ENCODE measurements around the gene ARMC9.
"Not testable (repeated sequence)": the region's sequence is repeated elsewhere in the genome, so short reads cannot be mapped to it uniquely, and the experiment has no call there.

The ARMC9 gene

DNA sequence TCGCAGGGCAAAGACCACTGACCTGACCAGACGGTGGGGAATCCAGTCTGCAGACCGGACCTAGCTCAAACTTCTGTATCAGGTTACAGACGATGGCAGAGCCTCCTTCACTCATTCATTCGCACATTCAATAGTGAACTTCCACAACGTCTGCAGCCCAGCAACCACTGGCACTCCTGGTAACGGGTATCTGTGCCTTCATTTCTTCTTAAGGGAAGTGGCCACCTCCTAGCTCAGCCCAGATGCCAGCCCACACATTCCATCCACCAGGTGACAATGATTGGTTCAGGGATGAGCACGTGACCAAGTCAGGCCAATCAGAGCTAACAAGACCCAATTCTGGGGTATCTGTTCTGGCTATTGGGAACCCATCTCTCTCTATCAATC, 15.9 kb upstream of the ARMC9 start:
- DNase-seq, result no peak

DNA sequence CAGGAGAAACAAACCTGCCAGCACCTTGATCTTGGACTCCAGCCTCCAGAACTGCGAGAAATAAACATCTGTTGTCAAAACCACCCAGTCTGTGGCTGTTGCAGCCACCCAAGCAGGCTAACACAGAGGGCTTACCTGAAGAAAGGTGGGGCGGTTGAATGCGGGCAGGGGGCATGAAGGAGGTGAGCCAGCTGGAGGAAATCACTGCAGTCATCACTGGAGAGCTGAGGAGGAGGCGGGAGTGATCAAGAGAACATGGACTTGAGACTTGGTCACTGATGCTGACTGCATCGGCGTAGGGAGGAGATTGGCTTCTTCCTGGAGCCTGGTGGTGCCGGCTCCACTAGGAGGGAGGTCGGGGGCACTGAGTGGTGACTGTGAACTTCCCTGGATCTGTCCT, 14.6 kb upstream of the ARMC9 start:
- no peak for DNase-seq

DNA sequence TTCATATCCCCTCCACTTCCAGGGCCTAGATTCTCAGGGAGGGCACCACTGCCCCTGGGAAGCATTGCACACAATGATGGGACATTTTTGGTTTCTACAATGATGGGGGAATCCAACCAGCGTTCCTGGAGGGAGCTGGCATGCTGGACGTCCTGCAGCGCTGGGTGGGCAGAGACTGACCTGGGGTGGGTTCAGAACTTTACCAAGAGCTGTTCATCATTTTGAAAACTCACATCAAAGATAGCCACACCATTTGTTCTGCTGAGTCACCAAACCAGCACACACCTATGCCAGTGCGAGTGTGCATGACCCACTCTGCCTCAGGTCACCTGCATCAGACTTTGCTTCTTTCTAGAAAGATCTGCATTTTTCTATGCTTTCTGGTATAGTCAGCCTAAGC, 14.1 kb upstream of the ARMC9 start:
- DNase-seq, result no peak

DNA sequence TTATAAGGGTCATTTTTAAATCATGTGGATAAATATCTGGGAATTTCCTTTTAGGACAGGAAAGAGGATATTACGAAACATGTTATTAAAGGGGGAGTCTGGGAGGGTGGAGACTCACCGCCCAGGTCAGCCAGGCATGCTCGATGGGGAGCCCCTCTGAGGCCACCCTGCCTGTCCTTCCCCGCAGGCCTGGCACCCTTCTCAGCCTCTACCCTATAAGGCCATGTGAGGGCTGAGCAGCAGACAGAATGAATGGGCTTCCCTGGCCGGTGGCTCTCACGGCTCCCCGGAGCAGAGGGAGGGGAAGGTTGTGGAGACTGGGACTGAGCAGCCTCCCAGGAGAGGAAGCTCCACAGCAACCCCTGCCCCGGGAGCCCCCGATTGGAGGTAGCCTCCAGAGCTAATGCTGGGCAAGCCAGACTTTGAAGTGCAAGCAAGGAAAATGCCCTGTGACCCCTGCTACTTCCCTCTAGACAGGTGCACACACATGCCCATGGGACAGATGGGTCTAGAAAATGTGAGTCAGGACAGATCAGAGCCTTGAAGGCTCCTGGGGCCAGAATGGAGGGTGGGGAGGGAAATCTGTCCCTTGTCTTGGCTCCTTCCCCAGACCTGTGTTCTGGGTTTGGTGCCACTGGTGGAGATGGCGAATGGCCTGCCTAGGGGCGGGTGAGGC, 13.2 kb upstream of the ARMC9 start:
- no peak for DNase-seq

DNA sequence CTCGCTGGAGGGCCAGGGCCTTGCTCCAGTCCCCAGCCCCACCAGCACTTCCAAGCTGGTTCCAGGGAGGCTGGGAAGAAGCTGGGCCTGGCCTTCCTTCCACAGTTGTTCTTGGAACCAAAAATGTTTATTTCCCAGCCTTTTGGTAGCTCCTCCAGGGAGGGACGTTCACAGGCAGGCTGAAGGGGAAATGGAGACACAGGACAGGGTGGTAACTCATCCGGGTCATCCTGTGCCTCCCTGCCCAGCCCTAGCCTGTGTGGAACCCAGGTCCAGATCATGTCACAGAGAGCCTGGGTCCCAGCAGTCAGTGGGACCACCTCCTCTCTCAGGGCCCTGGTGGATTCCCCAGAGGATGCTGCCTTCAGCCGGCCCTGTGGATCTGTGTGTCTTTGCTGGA, 12.5 kb upstream of the ARMC9 start:
- DNase-seq, result no peak

DNA sequence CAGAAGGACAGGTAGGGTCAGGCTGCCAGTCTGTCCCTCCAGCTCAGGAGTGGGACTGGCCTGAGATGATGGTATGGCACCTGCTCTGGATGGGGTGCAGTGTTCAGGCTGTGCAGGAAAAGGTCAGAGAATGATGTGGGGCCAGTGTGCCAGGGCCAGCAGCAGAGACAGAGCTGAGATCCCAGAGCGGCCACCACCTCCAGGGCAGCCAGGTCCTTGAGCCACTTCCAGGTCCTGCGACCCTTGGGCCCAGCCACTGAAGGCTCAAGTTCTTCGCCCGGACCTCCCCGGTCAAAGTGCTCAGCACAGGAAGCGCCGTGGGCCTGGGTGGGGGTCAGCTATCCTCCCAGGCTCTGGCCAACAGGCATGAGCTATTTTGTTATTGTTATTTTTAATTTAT, 12.1 kb upstream of the ARMC9 start:
- no peak for DNase-seq

DNA sequence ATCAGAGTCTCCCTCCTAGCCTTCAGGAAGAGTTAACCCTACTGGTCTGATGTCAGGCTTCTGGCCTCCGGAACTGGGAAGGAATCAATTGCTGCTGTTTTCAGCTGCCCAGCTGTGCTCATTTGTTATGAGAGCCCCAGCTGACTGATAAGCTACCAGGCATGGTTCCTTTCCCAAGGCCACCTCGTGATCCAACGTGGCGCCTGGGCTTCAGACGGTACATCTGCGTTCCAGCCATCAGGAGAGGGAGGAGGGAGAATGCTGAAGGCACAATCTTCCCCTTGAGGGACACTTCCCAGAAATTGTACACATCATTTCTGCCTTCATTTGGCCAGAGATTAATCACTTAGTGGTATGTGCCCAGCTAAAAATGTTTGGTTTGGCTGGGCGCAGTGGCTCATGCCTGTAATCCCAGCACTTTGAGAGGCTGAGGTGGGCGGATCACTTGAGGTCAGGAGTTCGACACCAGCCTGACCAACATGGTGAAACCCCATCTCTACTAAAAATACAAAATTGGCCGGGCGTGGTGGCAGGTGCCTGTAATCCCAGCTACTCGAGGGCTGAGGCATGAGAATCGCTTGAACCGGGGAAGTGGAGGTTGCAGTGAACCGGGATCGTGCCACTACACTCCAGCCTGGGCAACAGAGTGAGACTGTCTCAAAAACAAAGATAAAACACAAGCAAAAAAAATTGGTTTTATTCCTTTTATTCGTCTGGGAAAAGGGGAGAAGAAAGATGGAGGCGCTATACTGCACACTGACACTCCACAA, 10.5 kb upstream of the ARMC9 start:
- DNase-seq, result no peak

DNA sequence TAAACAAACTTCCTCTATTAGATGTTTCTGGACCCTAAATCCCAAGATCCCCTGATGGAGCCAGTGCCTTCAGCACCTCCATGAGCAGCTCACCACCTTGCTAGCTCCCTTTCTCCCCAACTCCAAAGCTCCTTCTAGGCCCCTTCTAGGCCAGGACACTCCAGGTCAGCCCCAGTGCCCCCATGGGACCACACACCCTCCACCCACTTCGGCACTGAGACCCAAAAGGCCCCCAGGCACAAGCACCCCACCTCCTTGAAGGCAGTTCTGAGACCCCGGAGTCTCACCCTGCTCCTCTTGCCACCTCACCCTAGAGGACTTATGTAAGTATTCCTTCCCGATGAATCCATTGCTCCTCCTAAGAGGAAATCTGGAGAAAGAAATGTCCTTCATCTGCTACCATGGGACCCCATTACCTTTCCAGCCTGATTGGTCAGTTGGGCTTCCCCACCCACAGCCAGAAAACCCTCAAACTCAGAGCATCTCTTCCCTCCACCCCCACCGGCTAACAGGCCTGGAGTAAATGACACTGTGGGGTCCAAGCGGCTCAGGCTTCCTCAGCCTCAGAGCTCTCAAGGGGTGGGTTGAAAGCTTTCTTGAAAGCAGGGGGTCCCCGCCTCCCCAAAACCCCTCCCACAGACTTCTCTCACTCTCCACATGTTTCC, 9.8 kb upstream of the ARMC9 start:
- DNase-seq, result no peak

DNA sequence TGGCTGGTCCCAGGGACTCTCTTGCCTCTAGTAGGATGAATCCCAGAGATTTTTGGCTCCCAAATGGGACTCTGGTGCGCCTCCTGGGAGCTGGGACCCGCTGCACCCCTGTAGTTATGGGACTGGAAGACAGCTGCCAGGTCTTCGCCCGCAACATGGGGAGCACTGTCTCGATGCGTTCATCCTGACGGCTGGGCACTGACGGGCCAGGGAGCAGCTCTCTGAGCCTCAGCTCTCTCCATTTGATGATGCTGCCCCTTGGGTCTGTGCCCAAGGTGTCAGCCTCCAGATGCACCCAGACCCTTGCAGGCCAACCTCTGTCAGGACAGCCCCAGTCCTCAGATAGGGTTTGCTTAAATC, 9.3 kb upstream of the ARMC9 start:
- no peak for DNase-seq

DNA sequence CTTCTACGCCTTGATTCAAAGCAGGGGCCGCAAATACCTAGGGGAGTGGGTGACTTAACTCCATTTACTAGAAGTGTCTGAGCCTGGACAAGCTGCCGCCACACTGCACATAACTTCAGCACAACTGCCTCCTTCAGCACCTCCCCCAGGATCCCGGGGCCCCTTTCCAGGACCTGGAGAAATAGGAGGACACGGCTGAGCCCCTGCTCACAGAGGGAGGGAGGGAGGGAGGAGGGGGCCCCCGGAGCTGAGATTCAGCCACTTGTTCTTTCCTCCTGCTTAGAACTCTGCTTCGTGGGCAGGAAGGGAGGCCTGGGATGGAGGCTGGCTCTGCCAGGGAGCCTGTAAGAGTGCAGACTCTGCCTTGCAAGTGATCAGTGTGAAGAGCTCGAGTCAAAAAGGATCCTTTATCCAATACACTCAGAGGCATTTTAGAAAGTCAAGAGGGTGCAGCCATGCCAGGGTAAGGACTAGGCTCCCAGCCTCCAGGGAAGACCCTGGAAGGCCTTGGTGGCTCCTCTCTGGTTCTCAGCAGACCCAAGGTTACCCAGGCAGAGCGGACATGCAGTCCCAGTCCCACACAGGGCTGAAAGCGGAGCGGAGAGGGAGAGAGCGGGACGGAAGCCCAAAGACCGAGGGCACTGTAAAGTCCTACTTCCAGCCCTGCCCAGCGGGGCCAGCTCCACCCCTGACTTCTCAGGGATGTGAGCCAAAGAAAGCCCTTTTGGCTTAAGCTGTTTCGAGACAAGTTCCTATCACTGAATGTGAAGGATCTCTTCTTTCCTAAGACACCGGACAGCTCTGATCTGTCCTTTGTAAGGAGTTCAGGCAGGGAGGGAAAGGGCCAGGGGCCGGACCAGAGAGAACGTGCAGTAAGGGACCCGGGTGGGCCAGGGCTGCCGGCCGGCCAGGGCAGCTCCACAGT, 8.6 kb upstream of the ARMC9 start:
- no peak for DNase-seq

DNA sequence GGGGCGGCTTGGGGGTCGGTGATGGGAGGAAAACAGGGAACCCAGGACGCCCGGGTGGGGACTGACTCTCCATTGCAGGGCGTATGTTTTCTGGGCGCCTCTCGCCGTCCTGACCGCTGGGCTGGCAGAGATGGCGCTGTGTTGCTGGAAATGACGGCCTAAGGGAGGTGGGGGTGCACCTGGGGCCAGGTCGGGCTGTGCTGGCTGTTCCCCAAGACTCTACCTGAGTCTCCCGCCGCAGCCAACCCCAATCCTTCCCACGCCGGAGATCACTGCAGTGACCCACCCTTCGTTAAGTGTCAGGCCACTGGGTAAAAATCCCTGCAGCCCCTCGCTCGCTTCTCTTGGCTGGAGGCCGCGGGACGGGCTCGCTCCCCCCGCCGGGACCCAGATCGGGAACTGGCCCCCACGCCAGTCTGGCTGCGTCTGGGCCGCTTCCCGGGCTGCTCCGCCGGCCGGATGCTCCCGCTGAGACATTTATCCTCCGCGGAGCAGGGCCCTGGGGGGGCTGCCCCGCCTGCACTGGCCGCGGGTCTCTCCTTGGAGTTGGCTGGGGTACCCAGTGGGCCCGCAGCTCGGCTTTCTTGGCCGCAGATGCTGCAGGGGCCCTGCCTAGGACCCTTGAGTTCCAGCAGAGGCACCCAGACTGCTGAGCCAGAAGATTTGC, 7.8 kb upstream of the ARMC9 start:
- no peak for DNase-seq

DNA sequence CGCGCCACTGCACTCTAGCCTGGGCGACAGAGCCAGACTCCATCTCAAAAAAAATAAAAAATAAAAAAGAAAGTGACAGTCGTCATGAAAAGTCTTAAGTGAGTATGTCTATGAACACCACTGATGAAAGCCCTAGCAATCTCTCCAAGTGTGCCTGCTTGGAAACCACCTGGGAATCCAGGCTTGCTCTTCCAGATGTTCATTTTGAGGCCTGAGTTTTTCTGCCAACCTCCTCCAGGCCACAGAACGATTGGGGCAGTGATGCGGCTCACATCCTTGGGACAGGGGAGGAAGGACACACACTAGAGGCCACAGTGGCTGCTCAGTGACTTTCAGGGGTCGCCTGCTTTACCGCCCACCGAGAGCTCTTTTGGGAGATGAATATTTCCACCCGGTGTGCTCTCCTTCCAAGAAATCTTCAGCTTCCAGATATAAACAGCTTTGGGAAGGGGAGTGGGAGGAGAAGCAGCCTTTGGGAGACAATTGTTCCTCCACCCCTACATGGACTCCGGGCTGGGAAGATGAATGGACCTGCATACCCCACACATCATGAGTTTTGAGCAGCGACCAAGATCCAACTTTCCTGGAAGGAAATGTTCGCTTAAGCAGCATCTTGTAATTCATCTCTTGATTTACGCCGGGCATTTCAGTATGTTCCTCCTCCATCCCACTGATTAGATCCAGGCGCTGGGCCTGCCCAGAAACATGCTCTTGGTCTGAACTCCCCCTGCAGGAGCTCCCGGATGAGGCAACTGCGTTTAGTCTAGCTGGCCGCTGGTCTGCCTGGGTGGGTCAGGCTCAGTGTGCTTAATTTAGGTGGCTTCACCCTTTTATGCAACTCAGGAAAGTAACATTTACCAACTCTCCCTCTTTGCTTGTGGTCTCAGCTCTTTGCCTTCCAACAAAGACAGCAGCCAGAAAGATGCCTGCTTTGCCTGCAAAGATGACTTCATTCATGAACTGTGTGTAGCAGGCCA, 6.2 kb upstream of the ARMC9 start:
- DNase-seq, result no peak

DNA sequence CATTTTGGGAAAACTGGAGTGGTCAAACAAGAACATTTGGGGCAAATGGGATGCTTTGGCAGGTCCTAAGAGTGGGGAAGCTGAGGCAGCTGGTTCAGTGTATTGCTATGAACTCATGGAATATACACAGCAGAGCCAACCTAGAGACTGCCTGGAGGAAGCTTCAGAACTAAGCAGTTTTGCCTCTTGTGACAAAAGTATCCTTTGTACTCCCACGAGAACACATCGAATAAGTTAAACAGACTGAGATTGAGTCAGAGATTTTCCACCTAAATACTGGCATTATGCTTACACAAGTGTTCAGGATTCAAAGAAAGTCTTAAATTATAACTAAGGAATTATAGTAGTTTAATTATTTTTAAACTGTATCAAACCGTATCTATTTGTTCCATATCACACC, 5.2 kb upstream of the ARMC9 start:
- DNase-seq, result no peak

DNA sequence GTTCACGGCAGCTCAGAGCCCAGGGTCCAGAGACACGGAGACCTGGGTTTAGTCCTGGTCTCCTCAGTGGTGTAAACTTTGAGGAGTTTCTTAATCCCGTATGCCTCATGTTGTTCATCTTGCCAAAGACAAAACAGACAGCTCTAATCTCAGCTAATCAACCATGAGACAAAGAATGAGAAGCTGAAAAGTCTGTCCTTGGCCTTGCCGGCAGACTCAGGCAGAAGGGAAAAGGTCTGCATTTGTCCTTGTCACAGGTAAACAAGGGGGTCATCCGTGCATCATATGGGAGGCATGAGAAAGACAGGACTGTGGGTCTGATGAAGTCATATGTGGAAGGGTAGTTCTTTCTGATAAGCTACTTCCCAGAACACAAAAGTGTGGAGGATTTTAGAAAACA, 1.8 kb upstream of the ARMC9 start:
- DNase-seq, result no peak

DNA sequence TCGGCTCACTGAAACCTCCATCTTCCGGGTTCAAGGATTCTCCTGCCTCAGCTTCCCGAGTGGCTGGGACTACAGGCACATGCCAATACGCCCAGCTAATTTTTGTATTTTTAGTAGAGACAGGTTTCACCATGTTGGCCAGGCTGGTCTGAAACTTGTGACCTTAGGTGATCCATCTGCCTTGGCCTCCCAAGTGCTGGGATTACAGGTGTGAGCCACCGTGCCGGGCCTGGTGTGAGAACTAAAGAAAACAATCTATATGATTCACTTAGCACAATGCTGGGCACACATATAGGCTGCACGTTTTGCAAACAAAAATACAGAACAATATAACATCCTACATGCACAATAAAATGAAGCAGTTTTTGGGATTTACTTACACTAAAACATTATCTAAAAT, 1.2 kb upstream of the ARMC9 start:
- DNase-seq, result not testable (repeated sequence)

DNA sequence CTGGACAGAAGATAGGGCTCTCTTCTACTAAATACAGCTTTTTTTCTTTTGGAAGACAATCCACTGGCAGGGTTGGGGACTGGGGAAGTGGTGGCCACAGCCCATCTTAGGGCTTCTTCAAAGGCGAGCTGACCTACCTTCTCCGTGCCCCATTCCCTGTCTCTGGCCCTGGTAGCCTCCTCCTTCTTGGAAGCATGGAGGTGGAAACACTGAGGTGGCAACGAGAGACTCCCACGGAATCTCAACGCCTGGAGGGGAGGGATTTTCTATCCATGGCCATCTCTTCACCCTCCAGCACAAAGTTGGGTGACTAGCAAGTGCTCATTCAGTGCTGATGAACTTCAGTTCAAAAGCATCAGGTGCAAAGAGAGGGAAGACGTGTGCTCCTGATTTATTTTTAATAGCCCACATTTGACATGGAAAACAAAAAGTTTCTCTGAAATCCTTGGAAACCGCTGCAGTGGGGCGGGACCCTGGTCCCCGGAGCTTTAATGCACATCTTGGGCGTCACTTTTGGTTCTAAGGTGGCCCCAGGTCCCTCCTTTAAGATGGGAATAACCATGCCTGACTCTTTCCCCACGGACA, 633 bp upstream of the ARMC9 start:
- DNase-seq, result no peak

DNA sequence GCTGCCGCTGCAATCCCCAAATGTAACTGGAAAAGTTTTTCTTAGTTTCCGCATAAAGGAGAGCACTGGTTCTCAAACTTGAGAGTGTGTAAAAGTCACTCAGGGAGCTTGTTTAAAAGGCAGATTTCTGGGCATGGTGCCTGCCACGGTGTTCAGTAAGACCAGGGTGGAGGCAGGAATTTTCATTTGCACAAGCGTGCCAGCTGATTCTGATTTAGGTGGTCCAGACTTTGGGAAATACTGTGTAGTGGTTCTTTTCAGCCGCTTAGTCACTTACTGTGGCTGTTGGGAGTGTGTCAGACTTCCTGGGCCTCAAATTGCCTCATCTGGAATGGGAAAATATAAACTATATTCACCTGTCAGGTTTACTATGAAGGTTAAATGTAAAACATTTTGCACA, 788 bp downstream of the ARMC9 start:
- DNase-seq, result no peak

DNA sequence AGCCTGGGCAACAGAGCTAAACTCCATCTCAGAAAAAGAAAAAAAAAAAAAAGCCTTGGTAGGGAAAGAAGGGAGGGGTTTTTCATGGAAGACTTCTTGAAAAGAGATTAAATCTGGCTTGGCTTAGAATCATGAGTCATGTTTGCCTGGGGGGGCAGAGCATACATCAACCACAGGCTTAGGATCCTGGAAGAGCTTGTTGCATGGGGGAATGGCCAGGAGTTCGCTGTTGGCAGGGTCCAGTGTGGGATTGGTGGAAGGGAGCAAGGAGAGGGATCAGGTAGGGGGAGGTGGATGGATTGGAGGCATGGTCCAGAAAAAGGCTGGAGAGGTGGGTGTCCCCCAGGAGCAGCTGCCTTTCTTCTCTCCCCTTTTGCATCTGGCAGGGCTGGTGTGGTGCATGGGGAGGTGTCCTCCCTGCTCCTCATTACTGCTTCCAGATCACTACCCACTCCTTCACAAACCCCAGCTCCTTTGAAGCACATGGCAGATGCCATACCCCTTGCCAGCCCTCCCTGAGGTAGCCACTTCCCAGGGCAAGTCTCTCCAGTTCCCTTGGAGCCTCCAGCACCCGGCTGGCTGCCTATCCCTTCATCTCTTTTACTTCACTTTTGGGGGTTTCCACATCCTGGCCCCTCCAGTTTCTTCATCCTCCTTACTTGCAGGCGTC, 2.5 kb downstream of the ARMC9 start:
- no peak for DNase-seq

DNA sequence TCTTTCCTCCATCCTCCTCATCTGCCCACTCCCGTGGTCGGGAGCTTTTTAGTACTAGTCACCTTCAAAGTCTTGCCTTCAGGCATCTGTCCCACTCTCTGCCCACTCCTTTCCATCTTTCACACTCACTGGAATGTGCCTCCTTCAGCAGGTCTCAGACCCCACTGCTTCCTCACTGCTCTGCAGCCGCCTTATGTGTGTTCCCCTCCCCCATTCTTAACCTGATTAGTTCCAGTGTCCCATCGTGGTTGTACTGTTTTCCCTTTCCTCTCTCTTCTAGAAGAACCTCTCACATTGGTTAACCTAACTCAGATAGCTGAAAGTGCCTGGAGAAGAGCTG, 3.0 kb downstream of the ARMC9 start:
- no peak for DNase-seq

DNA sequence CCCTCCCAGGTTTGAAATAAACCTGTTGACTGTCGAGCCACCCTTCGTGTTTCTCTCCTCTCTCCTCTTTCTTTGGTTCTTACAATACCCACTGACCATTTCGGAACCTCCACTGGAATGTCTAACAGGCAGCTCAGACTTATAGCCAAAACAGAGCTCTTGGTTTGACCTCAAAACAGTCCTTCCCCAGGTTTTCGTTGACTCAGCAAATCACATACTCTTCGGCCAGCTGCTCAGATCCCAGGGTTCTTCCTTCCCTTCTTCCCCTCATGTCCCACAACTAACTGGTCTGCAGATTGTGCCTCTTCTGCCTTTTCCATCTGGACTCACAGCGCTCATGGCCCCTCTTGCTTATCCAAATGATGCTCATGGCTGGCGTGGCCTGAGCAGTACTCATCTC, 4.7 kb downstream of the ARMC9 start:
- DNase-seq, result no peak

DNA sequence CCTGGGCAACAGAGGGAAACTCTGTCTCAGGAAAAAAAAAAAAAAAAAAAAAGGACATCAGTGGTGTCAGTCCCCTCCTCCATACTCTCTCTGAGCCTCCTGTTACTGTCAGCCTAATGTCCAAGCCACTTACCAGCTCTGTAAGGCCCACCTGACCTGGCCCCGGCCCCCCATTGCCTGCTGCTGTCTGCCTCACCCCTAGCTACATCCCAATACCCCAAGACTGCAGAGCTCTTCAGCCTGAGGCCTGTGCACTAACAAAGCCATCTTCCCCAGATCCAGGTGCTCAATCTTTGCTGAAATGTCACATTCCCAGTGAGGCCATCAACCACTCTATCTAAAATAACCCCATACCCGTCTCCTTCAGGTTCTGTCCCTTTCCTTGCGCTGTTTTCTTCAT, 5.7 kb downstream of the ARMC9 start:
- DNase-seq, result no peak

All from NCI-H2227 treated with DMSO at 0.1 percent for 48 hours (cell line).